HG03025 (cell line): Measurements from ENCODE around the gene THSD4.
"Not testable (repeated sequence)": the region's sequence is repeated elsewhere in the genome, so short reads cannot be mapped to it uniquely, and the experiment has no call there.

Source experiments
- ATAC-seq: cut with Tn5 transposase; IDR thresholded peaks from one replicate; pipeline ENCODE4 v1.9.1; 2021; ENCODE audit warnings: mild to moderate bottlenecking, moderate library complexity; ENCODE audit not compliant: unreplicated experiment, low FRiP score

The THSD4 gene

DNA sequence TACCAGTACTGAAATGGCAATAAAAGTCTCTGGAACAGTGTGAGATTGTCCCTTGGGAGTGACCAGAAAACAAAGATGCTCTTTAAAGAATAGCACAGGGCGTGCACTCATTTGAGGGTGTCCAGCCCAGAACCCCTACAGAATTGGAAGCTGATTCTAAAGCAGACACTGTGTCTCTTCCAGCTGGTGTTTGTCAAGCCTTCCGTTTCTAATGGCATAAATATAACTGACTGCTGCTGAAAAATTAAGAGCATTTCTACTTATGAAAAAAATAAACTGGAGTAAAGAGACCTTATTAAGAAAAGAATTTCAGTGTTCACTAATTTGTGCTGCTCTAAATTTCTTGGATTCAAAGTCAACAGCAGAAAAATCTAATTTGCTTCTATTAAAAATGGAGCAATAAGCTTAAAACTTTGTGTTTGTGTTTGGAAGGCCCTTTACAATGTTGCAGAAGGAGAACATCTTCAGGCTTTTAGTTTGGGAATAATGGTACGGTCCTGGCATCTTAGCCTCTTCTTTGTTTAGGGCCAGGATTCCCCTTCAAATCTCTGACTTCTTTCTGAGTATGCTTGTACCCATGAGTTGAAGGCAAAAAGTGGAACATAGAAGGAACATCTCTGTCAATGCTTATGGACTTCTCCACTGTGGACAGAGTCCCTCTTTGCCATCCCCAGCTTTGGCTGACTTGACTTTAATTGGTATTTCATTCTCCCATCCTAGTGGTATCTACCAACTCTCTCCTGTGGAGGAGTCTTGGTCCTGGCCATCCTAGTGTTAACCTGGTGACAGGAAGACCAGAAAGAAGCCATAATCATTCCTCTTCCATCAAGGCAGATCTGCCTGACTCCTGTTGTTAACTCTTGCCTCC, 65.9 kb downstream of the THSD4 start:
- no peak for ATAC-seq

DNA sequence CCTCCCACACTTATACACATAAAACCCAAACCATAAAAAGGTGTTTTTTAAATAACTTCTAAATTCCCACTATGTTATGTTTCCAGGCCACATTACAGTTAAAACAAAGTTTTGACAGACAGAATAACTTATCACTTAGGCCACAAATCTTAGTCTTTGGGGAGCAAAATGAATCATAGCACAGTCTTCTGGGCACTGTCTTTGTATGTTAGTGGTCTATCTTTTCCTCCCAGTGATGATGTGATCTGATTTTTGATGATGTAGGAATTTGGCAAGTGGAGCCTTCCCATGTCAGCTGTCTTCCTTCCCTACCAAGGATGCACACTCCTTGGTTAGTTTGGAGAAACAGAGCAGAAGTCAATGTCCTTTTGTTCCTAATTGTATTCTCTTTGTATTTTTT, 67.3 kb downstream of the THSD4 start:
- no peak for ATAC-seq

DNA sequence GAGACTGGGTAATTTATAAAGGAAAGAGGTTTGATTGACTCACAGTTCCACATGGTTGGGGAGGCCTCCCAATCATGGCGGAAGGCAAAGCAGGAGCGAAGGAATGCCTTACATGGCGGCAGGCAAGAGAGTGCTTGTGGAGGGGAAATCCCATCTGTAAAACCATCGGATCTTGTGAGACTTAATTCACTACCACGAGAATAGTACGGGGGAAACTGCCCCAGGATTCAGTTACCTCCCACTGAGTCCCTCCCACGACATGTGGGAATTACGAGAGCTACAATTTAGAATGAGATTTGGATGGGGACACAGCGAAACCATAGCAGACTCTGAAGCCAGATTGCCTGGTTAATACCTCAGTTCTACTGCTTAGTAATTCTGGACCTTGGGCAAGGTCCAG, 67.8 kb downstream of the THSD4 start:
- ATAC-seq, result no peak

DNA sequence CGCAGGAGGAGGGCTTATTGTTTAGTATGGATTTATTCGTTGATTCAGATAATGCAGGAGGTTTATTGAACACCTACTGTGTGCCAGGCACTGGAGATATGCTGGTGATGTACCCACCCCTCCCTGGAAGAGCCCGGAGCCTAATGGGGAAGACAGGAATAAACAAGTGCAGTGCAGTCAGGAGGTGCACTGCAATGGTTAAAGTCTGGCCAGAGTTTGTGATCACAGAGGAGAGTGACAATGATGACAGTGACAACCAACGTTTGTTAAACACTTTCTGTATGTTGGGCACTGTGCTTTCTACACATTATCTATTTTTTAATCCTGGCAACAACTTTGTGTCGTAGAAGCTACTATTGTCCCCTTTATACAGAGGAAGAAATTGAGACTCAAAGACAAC, 70.4 kb downstream of the THSD4 start:
- no peak for ATAC-seq

DNA sequence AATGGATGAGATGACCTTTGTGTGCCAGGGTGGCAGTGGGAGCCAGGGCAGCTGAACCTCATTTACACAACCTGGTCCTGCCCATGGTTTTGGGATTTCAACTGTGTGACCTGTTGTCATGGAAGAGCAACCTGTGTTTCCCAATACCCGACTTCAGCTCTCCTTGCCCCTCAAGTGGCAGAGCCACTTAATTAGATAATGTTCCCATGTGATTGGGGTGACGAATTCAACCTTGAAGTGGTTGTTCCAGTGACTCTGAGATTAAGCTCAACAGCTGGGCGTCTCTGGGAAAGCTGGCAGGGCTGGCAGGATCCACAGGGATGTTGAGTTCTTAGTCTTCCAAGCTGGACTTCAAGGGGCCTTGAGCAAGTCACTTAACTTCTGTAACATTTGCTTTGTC, 71.0 kb downstream of the THSD4 start:
- ATAC-seq, result no peak

DNA sequence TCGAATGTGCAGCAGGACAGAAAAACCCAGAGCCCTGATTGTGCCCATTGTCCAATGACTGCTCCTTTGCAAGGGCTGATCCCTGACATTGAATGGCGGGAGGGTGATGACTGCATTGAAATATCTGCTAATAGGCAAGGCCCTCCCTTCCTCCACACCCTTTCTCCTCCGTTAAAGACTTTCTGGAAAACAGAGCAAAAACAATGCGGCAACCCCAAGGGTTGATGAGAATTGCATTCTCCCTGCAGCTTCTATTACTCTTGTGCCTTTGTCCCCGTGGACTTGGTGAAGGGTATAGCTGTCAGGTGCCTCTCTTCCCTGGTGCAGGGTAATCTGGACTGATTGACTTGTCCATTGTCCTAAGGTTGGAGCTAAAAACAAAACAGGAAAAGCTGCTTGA, 71.8 kb downstream of the THSD4 start:
- no peak for ATAC-seq

DNA sequence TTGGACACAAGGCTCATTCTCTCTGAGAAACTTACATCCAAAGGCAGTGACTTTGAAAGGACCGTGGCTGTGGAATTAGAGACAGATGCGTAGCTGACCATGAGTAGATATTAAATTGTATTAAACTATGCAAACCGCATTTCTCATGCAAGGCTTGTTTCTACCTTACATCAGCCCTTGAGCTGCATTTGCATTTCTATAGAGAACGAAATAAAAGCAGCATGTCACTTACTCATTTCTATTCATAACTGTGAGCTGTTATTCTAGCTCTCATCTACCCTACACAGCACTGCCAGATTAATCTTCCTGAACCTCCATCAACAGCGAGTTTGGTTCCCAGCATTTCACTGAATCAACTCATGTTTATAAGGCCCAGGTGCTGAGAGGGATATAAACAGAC, 72.3 kb downstream of the THSD4 start:
- ATAC-seq, result no peak

DNA sequence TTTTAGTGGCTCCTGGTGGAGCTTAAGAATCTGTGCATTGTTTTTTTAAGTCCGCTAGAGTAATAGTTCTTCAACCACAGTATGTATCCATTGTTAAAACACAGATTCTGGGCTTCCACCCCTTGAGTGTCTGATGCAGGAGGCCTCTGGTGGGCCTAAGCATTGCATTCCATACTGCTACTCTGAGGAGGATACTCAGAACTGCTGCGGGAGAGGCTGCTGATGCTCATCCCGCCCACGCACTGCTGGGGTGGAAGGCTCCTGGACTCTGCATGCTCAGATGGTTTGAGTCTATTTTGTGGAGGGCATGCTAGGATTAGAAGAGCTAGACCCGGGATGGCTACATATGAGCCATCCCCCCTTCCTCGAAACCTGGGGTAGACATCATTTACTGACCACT, 74.4 kb downstream of the THSD4 start:
- ATAC-seq, result no peak

DNA sequence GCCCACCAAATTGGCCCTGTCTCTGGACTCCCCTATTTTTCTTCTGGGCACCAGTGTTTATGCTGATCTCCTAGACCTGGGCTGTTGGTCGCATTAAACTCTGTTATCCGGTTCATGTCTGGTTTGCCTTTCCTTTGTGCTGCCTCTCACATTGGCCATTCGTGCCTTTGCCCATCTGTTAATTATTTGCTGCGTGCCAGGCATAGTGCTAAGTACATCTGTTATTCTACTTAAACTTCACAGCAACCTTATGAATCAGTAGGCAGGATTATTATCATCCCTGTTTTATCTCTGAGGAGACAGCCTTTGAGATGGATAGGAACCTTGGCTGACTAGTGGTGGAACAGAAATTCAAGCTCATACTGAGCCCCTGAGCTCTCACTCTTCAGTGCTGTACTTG, 76.0 kb downstream of the THSD4 start:
- ATAC-seq, result no peak

DNA sequence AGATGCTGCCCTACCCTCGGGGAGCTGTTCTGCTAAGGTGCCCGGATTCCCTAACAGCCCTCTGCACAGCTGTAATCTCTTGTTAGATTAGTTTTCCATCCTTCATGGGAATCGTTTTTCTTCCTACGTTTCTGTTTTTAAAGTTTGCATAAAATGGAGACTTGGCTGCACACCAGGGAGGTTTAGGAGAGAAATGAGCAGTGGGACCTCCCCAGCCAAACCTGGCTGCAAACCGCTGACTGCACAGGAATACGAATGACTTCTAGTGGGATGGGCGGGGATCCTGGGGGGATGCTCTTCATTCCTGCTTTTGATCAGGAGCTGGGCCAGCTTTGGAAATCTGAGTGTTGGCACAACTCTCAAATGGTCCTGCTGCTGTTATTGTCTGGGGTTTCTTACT, 77.5 kb downstream of the THSD4 start:
- ATAC-seq, result no peak

DNA sequence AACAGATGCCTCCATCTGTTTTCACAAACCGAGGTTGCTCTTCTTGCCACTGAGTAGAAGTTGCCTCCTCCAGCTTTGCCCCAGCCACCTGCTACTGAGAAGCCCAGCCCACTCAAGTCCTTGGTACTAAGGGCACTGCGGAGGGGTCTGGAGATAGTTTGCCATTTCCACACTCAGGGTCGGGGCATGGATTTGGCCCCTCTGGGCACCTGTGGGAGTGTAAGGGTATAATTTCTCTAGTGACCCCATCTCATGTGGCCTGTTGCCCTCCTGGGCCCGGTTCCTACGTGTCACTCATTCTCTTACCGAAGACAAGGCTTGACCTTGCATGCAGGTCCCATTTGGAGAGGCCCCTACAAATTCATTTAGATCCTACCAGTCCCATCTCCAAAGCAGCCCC, 79.0 kb downstream of the THSD4 start:
- no peak for ATAC-seq

DNA sequence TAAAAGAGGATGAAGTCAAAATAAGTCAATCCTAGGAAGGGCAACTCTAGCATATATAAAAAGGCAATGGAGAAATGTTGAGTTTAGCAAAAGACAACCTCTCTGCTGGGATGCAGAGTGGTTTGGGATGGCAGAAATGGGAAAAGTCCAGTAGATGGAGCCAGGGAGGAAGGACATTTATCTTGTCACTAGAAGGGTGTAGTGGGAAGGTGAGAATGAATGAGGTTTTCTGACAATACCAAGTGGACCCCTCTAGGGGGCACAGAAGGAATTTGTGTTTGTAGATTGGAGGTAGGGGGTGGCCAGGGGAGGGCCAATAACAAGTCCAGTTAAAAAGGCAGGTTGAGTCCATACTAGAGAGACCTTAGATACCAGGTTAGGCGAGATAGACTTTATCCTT, 80.0 kb downstream of the THSD4 start:
- no peak for ATAC-seq

DNA sequence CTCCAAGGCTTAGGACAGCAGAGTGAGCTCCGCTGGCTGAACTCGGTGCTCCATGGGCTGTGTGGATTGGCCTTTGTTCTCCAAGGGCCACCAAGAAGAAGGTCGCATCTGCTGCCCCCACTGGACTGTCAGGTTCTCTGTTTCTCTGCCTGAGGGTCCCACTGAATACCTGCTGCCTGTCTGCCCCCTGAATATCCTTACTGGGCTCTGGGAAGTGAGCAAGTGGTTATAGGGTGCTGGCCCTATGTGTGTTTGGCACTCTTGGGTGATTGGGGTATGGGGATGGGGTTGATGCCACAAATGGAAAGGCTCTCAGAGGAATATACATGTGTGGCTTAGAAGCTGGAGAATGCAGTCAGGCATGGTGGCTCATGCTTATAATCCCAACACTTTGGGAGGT, 82.3 kb downstream of the THSD4 start:
- no peak for ATAC-seq

DNA sequence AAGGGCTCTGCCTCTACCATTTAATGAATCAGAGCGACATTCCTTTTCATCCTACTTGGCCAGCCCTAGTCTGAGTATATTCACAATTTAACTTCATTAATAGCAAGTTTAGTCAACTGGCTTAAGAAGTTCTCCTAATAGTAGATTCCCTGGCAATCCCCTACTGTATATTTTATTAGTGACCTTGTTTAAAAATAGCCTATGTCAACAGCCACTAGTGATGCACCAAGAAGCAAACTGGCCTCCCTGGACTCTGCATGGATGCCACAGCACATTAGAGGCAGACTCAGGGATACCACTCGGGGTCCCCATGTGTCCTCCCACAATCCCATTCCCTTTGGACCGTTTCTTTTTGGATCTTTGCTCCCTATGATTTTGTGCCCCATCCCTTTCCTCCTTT, 83.6 kb downstream of the THSD4 start:
- no peak for ATAC-seq

DNA sequence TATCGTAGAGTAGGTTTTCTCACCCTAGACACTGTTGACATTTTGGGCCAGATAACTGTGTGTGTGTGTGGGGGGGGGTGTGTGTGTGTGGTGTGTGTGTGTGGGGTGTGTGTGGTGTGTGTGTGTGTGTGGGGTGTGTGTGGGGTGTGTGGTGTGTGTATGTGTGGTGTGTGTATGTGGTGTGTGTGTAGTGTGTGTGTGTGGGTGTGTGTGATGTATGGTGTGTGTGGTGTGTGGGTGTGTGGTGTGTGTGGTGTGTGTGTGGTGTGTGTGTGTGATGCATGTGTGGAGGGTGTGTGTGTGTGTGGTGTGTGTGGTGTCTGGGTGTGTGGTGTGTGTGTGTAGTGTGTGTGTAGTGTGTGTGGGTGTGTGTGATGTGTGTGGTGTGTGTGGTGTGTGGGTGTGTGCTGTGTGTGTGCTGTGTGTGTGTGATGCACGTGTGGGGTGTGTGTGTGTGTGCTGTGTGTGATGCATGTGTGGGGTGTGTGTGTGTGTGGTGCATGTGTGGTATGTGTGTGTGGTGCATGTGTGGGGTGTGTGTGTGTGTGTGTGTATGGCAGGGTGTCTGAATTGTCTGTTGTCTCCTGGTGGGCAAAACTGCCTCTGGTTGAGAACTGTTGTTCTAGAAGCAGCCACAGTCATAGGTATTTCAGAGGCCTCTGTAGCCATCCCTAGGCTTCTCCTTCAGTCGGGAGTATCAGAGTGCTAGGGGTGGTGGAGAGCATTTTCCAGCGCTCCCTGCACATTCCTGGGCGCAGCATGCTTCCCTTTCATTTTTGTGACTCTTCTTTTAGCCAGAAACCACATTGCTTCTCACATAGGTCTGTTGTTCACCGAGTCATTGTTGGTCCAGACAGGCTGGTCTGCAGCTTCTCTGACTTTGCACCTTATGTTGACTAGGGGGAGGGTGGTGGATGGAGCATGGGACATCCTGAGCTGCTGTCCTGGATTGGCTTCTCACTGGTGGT, 84.4 kb downstream of the THSD4 start:
- ATAC-seq, result no peak

DNA sequence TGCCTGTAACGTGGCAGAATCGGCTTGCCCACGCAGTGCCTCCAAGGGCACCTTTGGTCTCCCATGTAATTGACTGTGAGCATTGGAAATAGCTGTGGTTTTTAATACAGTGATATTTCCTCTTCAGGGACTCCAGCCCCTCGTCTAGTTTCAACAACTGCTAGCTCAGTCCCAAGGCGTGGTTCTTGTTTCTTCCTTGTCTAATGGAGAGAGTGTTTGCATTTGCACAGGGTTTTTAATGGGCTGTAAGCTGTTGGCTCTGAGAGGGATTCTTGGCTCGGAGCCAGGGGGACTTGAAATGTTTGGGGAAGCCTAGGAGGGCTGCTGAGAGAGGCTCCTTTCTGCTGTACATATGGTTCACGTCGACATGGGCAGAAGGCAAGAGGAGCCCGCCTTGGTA, 86.2 kb downstream of the THSD4 start:
- ATAC-seq, result no peak

DNA sequence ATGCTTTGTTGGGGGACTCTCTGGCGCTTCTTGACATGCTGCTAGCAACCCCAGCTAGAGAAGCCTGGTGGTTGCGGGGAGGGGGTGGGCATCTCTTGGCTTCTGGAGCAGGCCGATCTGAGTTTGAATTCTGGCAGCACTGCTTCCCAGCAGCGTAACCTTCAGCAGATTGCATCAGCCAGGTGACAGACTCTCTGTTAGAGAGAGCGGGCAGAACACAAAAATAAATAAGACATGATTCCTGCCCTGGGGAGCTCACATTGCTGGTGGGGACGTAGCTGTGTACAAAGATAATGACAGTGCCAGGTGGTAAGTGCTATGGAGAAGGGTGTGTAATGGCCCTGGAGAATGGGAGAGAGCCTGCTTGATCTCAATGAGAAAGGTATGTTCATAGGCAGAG, 87.4 kb downstream of the THSD4 start:
- ATAC-seq, result no peak

DNA sequence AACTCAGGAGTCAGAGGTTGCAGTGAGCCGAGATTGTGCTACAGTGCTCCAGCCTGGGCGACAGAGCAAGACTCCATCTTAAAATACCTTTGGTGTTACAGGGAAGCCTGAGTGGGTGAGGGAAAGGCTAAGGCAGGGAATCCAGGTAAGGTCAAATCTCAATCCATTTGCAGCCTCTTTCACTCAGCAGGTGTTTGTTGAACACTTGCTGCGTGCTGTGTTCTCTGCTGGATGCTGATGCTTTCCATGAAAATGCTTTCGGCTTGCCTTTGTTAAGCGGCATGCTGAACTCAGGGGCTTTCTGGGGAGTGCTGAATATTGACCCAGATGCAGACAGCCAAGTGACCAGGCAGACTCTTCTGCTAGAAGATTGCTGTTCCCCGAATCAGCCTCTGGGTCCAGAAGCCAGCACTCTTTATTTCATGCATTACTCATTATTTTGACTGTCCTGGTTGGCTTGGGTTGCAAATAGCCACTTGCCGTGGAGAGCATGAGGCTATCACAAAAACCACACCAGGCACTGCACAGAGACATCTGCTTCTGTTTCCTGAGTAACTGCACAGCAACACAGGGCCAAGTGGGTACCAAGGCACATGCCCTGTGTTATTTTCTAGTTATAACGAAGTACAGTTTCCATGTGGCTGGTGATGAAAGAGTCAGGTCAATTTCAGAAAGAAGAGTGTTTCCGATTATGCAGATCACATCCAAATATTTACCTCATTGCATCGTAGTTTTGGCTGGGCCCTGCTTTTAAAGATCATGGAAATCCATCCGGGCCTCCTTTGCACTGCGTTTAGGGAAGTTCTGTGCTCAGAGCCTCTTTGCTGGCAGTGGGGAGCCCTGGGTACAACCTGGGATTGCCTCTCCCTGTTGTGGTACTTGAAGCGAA, 88.6 kb downstream of the THSD4 start:
- ATAC-seq, result no peak

DNA sequence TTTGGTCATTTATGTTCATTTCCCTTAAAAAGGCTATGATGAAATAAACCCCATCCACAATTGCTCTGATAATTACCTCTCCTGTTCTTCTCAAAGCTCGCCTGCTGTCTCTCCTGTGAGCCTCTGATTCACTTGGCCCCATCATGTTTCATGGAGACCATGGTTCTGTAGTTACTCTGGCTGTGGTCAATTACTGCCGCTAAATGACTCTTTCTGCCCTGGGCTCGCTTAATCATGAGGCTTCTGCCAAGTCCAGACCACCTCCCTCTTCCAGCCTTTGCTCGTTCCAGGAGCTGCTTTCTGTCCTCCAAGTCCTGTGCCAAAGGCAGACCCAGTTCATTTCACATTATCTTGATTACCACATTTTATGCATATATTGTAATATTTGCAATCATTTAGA, 91.9 kb downstream of the THSD4 start:
- no peak for ATAC-seq

DNA sequence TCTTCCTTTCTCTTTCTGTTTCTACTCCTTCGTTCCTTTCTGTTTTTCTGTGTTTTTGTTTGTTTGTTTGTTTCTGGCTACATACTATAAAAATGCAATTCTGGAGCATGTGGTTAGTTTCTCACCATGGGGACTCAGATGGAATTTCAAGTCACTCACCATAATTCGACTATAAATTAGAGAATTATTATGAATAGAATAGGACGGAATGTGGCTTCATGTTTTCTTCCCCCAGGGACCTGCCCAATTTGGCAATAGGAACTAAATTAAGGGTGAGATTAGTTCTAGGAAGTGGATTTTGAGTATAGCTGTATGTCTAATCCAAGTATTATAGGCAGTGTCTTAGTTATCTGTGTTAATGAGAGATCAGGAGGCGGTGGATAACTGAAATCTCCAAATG, 96.9 kb downstream of the THSD4 start:
- ATAC-seq, result no peak

DNA sequence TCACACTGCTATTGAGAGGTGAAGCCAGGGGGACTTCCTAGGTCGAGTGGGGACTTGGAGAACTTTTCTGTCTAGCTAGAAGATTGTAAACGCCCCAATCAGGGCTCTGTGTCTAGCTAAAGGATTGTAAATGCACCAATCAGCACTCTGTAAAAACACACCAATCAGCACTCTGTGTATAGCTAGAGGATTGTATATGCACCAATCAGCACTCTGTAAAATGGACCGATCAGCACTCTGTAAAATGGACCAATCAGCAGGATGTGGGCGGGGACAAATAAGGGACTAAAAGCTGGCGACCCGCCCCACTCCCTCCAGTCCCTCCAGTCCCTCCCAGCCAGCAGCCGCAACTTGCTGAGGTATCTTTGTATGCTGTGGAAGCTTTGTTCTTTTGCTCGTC, 98.7 kb downstream of the THSD4 start:
- ATAC-seq, result not testable (repeated sequence)
